ENCODE measurements around the gene FRMD8.
"Not testable (repeated sequence)": the region's sequence is repeated elsewhere in the genome, so short reads cannot be mapped to it uniquely, and the experiment has no call there.

The FRMD8 gene

GRCh38 chr11:65448418-65449105, 62.1 kb downstream of the FRMD8 start:
- DNase-seq (ENCODE audit: extremely low read depth in 1 of 2, low read depth in 1 of 2) = no peak

GRCh38 chr11:65451301-65451700, 64.9 kb downstream of the FRMD8 start:
- not testable (repeated sequence) for DNase-seq (ENCODE audit: extremely low read depth in 1 of 2, low read depth in 1 of 2)

- not testable (repeated sequence) for DNase-seq (ENCODE audit: extremely low read depth in 1 of 2, low read depth in 1 of 2)
Observed at GRCh38 chr11:65452259-65452658, 65.8 kb downstream of the FRMD8 start.

GRCh38 chr11:65452806-65453490, 66.5 kb downstream of the FRMD8 start:
- DNase-seq (ENCODE audit: extremely low read depth in 1 of 2, low read depth in 1 of 2) = no peak

- no peak for DNase-seq (ENCODE audit: extremely low read depth in 1 of 2, low read depth in 1 of 2)
Observed at GRCh38 chr11:65454311-65454695, 67.9 kb downstream of the FRMD8 start.

GRCh38 chr11:65454696-65455456, 68.4 kb downstream of the FRMD8 start:
- peak; percentile 38 to 71 for DNase-seq (ENCODE audit: extremely low read depth in 1 of 2, low read depth in 1 of 2)

GRCh38 chr11:65456418-65456817, 70.0 kb downstream of the FRMD8 start:
- DNase-seq (ENCODE audit: extremely low read depth in 1 of 2, low read depth in 1 of 2) = no peak

- no peak for DNase-seq (ENCODE audit: extremely low read depth in 1 of 2, low read depth in 1 of 2)
Observed at GRCh38 chr11:65459552-65459951, 73.1 kb downstream of the FRMD8 start.
